Upper lobe of left lung (tissue), 4 donors: Measurements from ENCODE around the gene MCTP2.

Experiments
- POLR2AphosphoS5 ChIP-seq, 2 donors: sonication (generic); formaldehyde crosslinking; IDR thresholded peaks; one replicate each; pipeline ENCODE4 v1.5.1; 2017; ENCODE audit warnings: antibody characterized with exemption in 2 of 2
- TF ChIP-seq, protein P1 (sequence below), 6 experiments: fragments of 450-650 bp in 4 of 6; fragments of 200-600 bp in 2 of 6; sonication (generic) in 2 of 6; IDR thresholded peaks; one replicate each; pipeline ENCODE4 v1.5.1; 2016 to 2019; ENCODE audit warnings: antibody characterized with exemption in 6 of 6

GRCh38 chr15:94272251-94272898 lies 41.0 kb downstream of the MCTP2 start:
- TF ChIP-seq, protein P1, sequence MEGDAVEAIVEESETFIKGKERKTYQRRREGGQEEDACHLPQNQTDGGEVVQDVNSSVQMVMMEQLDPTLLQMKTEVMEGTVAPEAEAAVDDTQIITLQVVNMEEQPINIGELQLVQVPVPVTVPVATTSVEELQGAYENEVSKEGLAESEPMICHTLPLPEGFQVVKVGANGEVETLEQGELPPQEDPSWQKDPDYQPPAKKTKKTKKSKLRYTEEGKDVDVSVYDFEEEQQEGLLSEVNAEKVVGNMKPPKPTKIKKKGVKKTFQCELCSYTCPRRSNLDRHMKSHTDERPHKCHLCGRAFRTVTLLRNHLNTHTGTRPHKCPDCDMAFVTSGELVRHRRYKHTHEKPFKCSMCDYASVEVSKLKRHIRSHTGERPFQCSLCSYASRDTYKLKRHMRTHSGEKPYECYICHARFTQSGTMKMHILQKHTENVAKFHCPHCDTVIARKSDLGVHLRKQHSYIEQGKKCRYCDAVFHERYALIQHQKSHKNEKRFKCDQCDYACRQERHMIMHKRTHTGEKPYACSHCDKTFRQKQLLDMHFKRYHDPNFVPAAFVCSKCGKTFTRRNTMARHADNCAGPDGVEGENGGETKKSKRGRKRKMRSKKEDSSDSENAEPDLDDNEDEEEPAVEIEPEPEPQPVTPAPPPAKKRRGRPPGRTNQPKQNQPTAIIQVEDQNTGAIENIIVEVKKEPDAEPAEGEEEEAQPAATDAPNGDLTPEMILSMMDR (IDR thresholded peaks at IDR 0.05), result no peak
- TF ChIP-seq POLR2AphosphoS5 (IDR thresholded peaks at IDR 0.05), result no peak
